ENCODE data around the gene HK2. TPM values are rescaled to one million over a fixed set of nuclear protein-coding genes. Genes with fewer than 3 reads are reported as not detected.

HK2 gene
- total RNA-seq, 2 donors from 2014 or later, result 6.9 to 13.4 TPM

DNA sequence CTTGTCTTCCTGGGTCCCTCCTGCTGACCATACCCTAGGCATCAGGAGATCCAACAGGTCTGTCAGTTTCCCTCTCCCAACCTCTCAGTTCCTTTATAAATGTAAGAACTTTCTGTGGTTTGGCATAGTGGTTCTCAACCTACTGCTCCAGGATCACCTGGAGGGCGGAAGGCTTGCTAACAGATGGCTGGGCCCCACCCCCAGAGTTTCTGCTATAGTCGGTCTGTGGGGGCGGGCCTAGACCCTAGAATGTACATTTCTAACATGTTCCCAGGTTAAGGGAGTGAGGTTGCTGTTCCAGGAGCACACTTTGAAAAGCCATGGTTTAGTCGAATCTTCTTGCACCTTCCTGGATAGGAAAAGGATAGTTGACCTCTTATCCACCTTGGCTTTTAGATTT lies 37.0 kb downstream of the HK2 start:
- H3K4me3 ChIP-seq, result no peak overlapping the region
- DNase-seq (ENCODE audit: low spot score) (no peak), ATAC-seq (ENCODE audit: insufficient number of reproducible peaks, low FRiP score, low read depth) (no peak)
- H3K4me1 ChIP-seq (ENCODE audit: control insufficient read depth in 1 of 2, low read depth in 2 of 2), result peaks cover 2 to 20% of the 10 kb centered on the region in 2 donors
- H3K27ac ChIP-seq, result no peak overlapping the region
- no peaks in the 10 kb centered on the region for H3K36me3 ChIP-seq
- H3K9me3 ChIP-seq, result no peaks in the 10 kb centered on the region
- no peaks in the 10 kb centered on the region for H3K27me3 ChIP-seq (replicated peaks; ENCODE audit: insufficient read depth)
- TF ChIP-seq, protein P1, sequence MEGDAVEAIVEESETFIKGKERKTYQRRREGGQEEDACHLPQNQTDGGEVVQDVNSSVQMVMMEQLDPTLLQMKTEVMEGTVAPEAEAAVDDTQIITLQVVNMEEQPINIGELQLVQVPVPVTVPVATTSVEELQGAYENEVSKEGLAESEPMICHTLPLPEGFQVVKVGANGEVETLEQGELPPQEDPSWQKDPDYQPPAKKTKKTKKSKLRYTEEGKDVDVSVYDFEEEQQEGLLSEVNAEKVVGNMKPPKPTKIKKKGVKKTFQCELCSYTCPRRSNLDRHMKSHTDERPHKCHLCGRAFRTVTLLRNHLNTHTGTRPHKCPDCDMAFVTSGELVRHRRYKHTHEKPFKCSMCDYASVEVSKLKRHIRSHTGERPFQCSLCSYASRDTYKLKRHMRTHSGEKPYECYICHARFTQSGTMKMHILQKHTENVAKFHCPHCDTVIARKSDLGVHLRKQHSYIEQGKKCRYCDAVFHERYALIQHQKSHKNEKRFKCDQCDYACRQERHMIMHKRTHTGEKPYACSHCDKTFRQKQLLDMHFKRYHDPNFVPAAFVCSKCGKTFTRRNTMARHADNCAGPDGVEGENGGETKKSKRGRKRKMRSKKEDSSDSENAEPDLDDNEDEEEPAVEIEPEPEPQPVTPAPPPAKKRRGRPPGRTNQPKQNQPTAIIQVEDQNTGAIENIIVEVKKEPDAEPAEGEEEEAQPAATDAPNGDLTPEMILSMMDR (IDR thresholded peaks at IDR 0.05), result no peak

DNA sequence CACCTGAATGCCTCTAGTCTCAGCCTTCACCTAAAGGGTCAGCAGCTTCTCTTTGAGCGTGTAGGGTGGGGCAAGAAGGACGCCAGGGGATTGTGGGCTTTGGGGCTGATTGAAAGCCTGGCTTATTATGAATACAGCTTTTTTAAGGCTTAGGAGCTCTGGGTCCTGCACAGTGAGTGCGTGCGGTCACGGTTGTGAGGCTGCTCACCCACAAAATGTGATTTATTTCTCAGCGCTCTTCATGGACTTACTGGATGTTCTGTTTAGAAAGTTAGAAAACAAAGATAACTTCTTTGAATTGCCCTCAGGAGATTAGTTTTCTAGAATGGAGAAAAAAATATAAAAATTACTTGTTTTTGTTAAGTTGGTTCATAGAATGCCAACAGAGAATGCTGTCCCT lies 37.5 kb downstream of the HK2 start:
- TF ChIP-seq, protein P1 (IDR thresholded peaks at IDR 0.05), result no peak
- peaks cover 2 to 20% of the 10 kb centered on the region in 2 donors for H3K4me1 ChIP-seq (ENCODE audit: control insufficient read depth in 1 of 2, low read depth in 2 of 2)
- H3K4me3 ChIP-seq, result no peak overlapping the region
- H3K27ac ChIP-seq, result no peak overlapping the region
- DNase-seq (ENCODE audit: low spot score), result no peak
- H3K9me3 ChIP-seq, result no peaks in the 10 kb centered on the region
- H3K36me3 ChIP-seq, result no peaks in the 10 kb centered on the region
- no peaks in the 10 kb centered on the region for H3K27me3 ChIP-seq (replicated peaks; ENCODE audit: insufficient read depth)
- no peak for ATAC-seq (ENCODE audit: insufficient number of reproducible peaks, low FRiP score, low read depth)

DNA sequence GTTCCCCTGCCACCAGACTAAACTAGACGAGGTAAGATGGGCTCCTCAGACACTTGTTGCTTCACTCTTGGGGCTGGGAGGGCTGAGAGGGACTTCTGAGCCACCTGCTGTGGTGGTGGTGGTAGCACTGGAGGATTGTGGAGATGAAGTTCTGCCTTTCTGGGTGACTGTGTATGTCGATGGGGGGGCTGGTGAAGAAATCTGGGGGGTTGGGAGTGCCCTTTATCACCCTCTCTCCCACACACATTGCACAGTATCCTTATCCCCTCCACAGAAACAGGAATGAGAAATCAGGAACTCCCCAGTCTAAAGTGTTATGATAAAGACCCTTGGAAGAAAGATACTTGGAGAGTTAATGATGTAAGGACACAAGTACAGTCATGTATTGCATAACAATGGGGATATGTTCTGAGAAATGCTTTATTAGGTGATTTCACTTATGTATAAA lies 38.5 kb downstream of the HK2 start:
- TF ChIP-seq, protein P1 (IDR thresholded peaks at IDR 0.05), result no peak
- H3K4me1 ChIP-seq (ENCODE audit: control insufficient read depth in 1 of 2, low read depth in 2 of 2), result peaks cover 2 to 16% of the 10 kb centered on the region in 2 donors
- no peaks in the 10 kb centered on the region for H3K9me3 ChIP-seq
- no peaks in the 10 kb centered on the region for H3K36me3 ChIP-seq
- no peak overlapping the region for H3K4me3 ChIP-seq
- no peaks in the 10 kb centered on the region for H3K27me3 ChIP-seq (replicated peaks; ENCODE audit: insufficient read depth)
- no peak overlapping the region for H3K27ac ChIP-seq
- DNase-seq (ENCODE audit: low spot score) (no peak), ATAC-seq (ENCODE audit: insufficient number of reproducible peaks, low FRiP score, low read depth) (no peak)

GRCh38 chr2:74873012-74873665 lies 39.2 kb downstream of the HK2 start:
- DNase-seq (ENCODE audit: low spot score), result no peak
- TF ChIP-seq, protein P1 (IDR thresholded peaks at IDR 0.05), result no peak
- Histone ChIP-seq H3K27me3 (replicated peaks; ENCODE audit: insufficient read depth) (no peaks in the 10 kb centered on the region), H3K27ac (no peak overlapping the region), H3K4me3 (no peak overlapping the region), H3K9me3 (no peaks in the 10 kb centered on the region), H3K36me3 (peaks cover 2% of the 10 kb centered on the region), H3K4me1 (ENCODE audit: control insufficient read depth in 1 of 2, low read depth in 2 of 2) (peaks cover 2 to 9% of the 10 kb centered on the region in 2 donors)
- ATAC-seq (ENCODE audit: insufficient number of reproducible peaks, low FRiP score, low read depth), result no peak

GRCh38 chr2:74873678-74874640 lies 40.0 kb downstream of the HK2 start:
- no peak overlapping the region for H3K4me3 ChIP-seq
- TF ChIP-seq, protein P1 (IDR thresholded peaks at IDR 0.05), result no peak
- no peak overlapping the region for H3K27ac ChIP-seq
- H3K4me1 ChIP-seq (ENCODE audit: control insufficient read depth in 1 of 2, low read depth in 2 of 2), result peaks cover 0 to 1% of the 10 kb centered on the region in 2 donors
- ATAC-seq (ENCODE audit: insufficient number of reproducible peaks, low FRiP score, low read depth), result no peak
- H3K36me3 ChIP-seq, result peaks cover 10% of the 10 kb centered on the region
- no peaks in the 10 kb centered on the region for H3K27me3 ChIP-seq (replicated peaks; ENCODE audit: insufficient read depth)
- H3K9me3 ChIP-seq, result no peaks in the 10 kb centered on the region
- no peak for DNase-seq (ENCODE audit: low spot score)
